H9 (cell line): ENCODE data around the gene RNASET2. TPM values are rescaled to one million over a fixed set of nuclear protein-coding genes. Genes with fewer than 3 reads are reported as not detected.

Experiments
- DNase-seq: peaks from one replicate; pipeline ENCODE4 v3.0.0-alpha.2; 2017
- H2AFZ ChIP-seq: one replicate; pipeline ENCODE4 v1.6.1; 2013; ENCODE audit warnings: mild to moderate bottlenecking, low read length, control low read depth, moderate library complexity
- H2AK5ac ChIP-seq: 2 replicates; pipeline ENCODE4 v1.6.1; 2013; ENCODE audit warnings: low read length, control low read depth, mixed read lengths; ENCODE audit not compliant: insufficient read length
- H2BK120ac ChIP-seq: one replicate; pipeline ENCODE4 v1.6.1; 2013; ENCODE audit warnings: low read depth, mild to moderate bottlenecking, low read length, control low read depth, inconsistent platforms; ENCODE audit not compliant: poor library complexity, severe bottlenecking
- H2BK12ac ChIP-seq: 2 replicates; pipeline ENCODE4 v1.6.1; 2013; ENCODE audit warnings: low read length, control low read depth, mixed read lengths, low read depth; ENCODE audit not compliant: insufficient read length
- H2BK15ac ChIP-seq: 2 replicates; pipeline ENCODE4 v1.6.1; 2013; ENCODE audit warnings: low read depth, low read length, control low read depth
- H2BK20ac ChIP-seq: one replicate; pipeline ENCODE4 v1.6.1; 2013; ENCODE audit warnings: low read depth, mild to moderate bottlenecking, low read length, control low read depth, inconsistent platforms; ENCODE audit not compliant: poor library complexity, severe bottlenecking
- H2BK5ac ChIP-seq: 2 replicates; pipeline ENCODE4 v1.6.1; 2013; ENCODE audit warnings: low read length, control low read depth, mixed read lengths; ENCODE audit not compliant: insufficient read length
- H3K14ac ChIP-seq: 2 replicates; pipeline ENCODE4 v1.6.1; 2013; ENCODE audit warnings: low read length, control low read depth; ENCODE audit not compliant: insufficient read depth
- H3K18ac ChIP-seq: 2 replicates; pipeline ENCODE4 v1.6.1; 2013; ENCODE audit warnings: low read depth, mild to moderate bottlenecking, mixed read lengths, low read length, control low read depth; ENCODE audit not compliant: insufficient read length
- H3K23ac ChIP-seq: 2 replicates; pipeline ENCODE4 v1.6.1; 2013; ENCODE audit warnings: low read length, control low read depth, mixed read lengths, low read depth; ENCODE audit not compliant: insufficient read length
- H3K23me2 ChIP-seq: 2 replicates; pipeline ENCODE4 v1.6.1; 2013; ENCODE audit warnings: low read depth, mild to moderate bottlenecking, mixed read lengths, low read length, control low read depth; ENCODE audit not compliant: insufficient read length, poor library complexity, severe bottlenecking
- H3K27ac ChIP-seq: 2 replicates; pipeline ENCODE4 v1.5.1; 2013; ENCODE audit warnings: low read length, control low read depth, mixed read lengths, low read depth; ENCODE audit not compliant: insufficient read length
- H3K27me3 ChIP-seq: 2 replicates; pipeline ENCODE4 v1.6.1; 2013; ENCODE audit warnings: low read length, control low read depth, inconsistent platforms; ENCODE audit not compliant: insufficient read depth
- H3K4ac ChIP-seq: 2 replicates; pipeline ENCODE4 v1.6.1; 2013; ENCODE audit warnings: low read depth, mild to moderate bottlenecking, control low read depth, inconsistent platforms, low read length, moderate library complexity
- H3K4me1 ChIP-seq: 2 replicates; pipeline ENCODE4 v1.6.1; 2013; ENCODE audit warnings: low read length, control low read depth, inconsistent platforms; ENCODE audit not compliant: insufficient read depth
- H3K4me2 ChIP-seq: 2 replicates; pipeline ENCODE4 v1.6.1; 2013; ENCODE audit warnings: low read length, control low read depth, mixed read lengths; ENCODE audit not compliant: insufficient read length, insufficient read depth
- H3K56ac ChIP-seq: 2 replicates; pipeline ENCODE4 v1.6.1; 2013; ENCODE audit warnings: low read depth, mild to moderate bottlenecking, mixed read lengths, low read length, control low read depth; ENCODE audit not compliant: insufficient read length
- H3K79me1 ChIP-seq: 2 replicates; pipeline ENCODE4 v1.6.1; 2013; ENCODE audit warnings: low read depth, mild to moderate bottlenecking, moderate library complexity, low read length, control low read depth, inconsistent platforms; ENCODE audit not compliant: insufficient read depth, poor library complexity, severe bottlenecking
- H3K79me2 ChIP-seq: 2 replicates; pipeline ENCODE4 v1.6.1; 2013; ENCODE audit warnings: low read length, control low read depth, inconsistent platforms; ENCODE audit not compliant: insufficient read depth
- H3K9ac ChIP-seq: 2 replicates; pipeline ENCODE4 v1.6.1; 2013; ENCODE audit warnings: low read length, control low read depth, mixed read lengths; ENCODE audit not compliant: insufficient read length; ENCODE audit errors: extremely low read depth
- H3K9me3 ChIP-seq: one replicate; pipeline ENCODE4 v1.6.1; 2013; ENCODE audit warnings: low read depth, low read length, inconsistent platforms; ENCODE audit not compliant: control insufficient read depth
- H3T11ph ChIP-seq: one replicate; pipeline ENCODE4 v1.6.1; 2013; ENCODE audit warnings: mild to moderate bottlenecking, low read length, control low read depth, inconsistent platforms
- H4K20me1 ChIP-seq: one replicate; pipeline ENCODE4 v1.6.1; 2013; ENCODE audit not compliant: control insufficient read depth, insufficient read length, insufficient read depth
- H4K5ac ChIP-seq: 2 replicates; pipeline ENCODE4 v1.6.1; 2013; ENCODE audit warnings: low read depth, mild to moderate bottlenecking, mixed read lengths, low read length, control low read depth; ENCODE audit not compliant: insufficient read length
- H4K8ac ChIP-seq: replicated peaks from 2 replicates; pipeline ENCODE4 v1.6.1; 2013; ENCODE audit warnings: low read length, control low read depth, mixed read lengths, low read depth; ENCODE audit not compliant: insufficient read length
- H4K91ac ChIP-seq: 2 replicates; pipeline ENCODE4 v1.6.1; 2013; ENCODE audit warnings: low read depth, mild to moderate bottlenecking, moderate library complexity, mixed read lengths, low read length, control low read depth; ENCODE audit not compliant: insufficient read length
- H3K27ac Mint-ChIP-seq, 3 experiments: 2 replicates in 2 of 3; 3 replicates in 1 of 3; pipeline ENCODE4 v1.8.0; 2020 to 2021; ENCODE audit warnings: mixed read lengths in 3 of 3, mild to moderate bottlenecking in 1 of 3, moderate library complexity in 1 of 3
- H3K27me3 Mint-ChIP-seq: 2 replicates; pipeline ENCODE4 v1.8.0; 2021; ENCODE audit warnings: low read depth, mild to moderate bottlenecking, moderate library complexity, mixed read lengths
- H3K36me3 Mint-ChIP-seq, 3 experiments: 2 replicates in 2 of 3; 3 replicates in 1 of 3; pipeline ENCODE4 v1.8.0; 2020 to 2021; ENCODE audit warnings: low read depth in 3 of 3, mixed read lengths in 3 of 3; ENCODE audit not compliant: insufficient read depth in 1 of 3
- H3K4me1 Mint-ChIP-seq, 2 experiments: 2 replicates each; pipeline ENCODE4 v1.8.0; 2020; ENCODE audit warnings: mixed read lengths in 2 of 2
- H3K4me3 Mint-ChIP-seq, 2 experiments: 2 replicates in 1 of 2; 3 replicates in 1 of 2; pipeline ENCODE4 v1.8.0; 2020 to 2021; ENCODE audit warnings: mild to moderate bottlenecking in 2 of 2, mixed read lengths in 2 of 2, moderate library complexity in 1 of 2
- H3K9me3 Mint-ChIP-seq, 2 experiments: 2 replicates in 1 of 2; 3 replicates in 1 of 2; pipeline ENCODE4 v1.8.0; 2020; ENCODE audit warnings: mild to moderate bottlenecking in 2 of 2, mixed read lengths in 2 of 2, moderate library complexity in 1 of 2
- CTCF ChIP-seq: fragments of 200-600 bp; sonication (generic); conservative IDR thresholded peaks from 3 replicates; pipeline ENCODE4 v1.8.0; 2021; ENCODE audit warnings: antibody characterized with exemption, mild to moderate bottlenecking
- WGBS: extraction: QIAGEN DNeasy Blood & Tissue Kit; methylation state at CpG from one replicate; pipeline ENCODE4 v1.1.7; 2013; ENCODE audit warnings: missing lambda C conversion rate, low lambda C conversion rate, mixed read lengths; ENCODE audit not compliant: insufficient read length; ENCODE audit errors: extremely low coverage; 5-methylcytosine and 5-hydroxymethylcytosine counted together
- total RNA-seq: library from RNA; stranded (reverse); gene quantifications from 2 replicates; pipeline ENCODE4 v1.2.1, GENCODE V29; 2021

Gene RNASET2
- total RNA-seq, 1 experiment from 2014 or later: 28.2 TPM

GRCh38 chr6:166980738-166981137 lies 24.4 kb upstream of the RNASET2 start:
- no peak overlapping the region for H2BK20ac ChIP-seq
- H3K4me3 Mint-ChIP-seq: no peak overlapping the region
- H3K23ac ChIP-seq: no peak overlapping the region
- no peak overlapping the region for H2AK5ac ChIP-seq
- H2BK120ac ChIP-seq: no peak overlapping the region
- no peak overlapping the region for H3K27ac Mint-ChIP-seq
- no peak overlapping the region for H4K8ac ChIP-seq
- H3K9me3 ChIP-seq: no peaks in the 10 kb centered on the region
- no peaks in the 10 kb centered on the region for H3K79me2 ChIP-seq
- H3K27me3 ChIP-seq: no peaks in the 10 kb centered on the region
- no peak overlapping the region for H3K14ac ChIP-seq
- H3K36me3 Mint-ChIP-seq: peaks cover 26 to 38% (median 29%) of the 10 kb centered on the region in 3 experiments
- H4K91ac ChIP-seq: no peak overlapping the region
- H2AFZ ChIP-seq: no peak overlapping the region
- no peaks in the 10 kb centered on the region for H3K4me1 ChIP-seq
- H2BK15ac ChIP-seq: no peak overlapping the region
- H3K27ac ChIP-seq: no peak overlapping the region
- no peak overlapping the region for H2BK5ac ChIP-seq
- H3T11ph ChIP-seq: no peak overlapping the region
- no peak overlapping the region for H3K18ac ChIP-seq
- H3K9me3 Mint-ChIP-seq: no peaks in the 10 kb centered on the region; a peak in 2 of 5 replicates
- WGBS: no CpG with 5 or more reads among the region's 3 CpGs
- no peaks in the 10 kb centered on the region for H3K23me2 ChIP-seq
- TF ChIP-seq CTCF: no peak
- H3K9ac ChIP-seq: no peak overlapping the region
- no peaks in the 10 kb centered on the region for H3K79me1 ChIP-seq
- H4K5ac ChIP-seq: no peak overlapping the region
- no peaks in the 10 kb centered on the region for H3K4me1 Mint-ChIP-seq
- no peak overlapping the region for H3K4me2 ChIP-seq
- no peak overlapping the region for H3K56ac ChIP-seq
- H3K4ac ChIP-seq: no peak overlapping the region
- DNase-seq: no peak
- no peaks in the 10 kb centered on the region for H4K20me1 ChIP-seq
- H2BK12ac ChIP-seq: no peak overlapping the region
- H3K27me3 Mint-ChIP-seq: no peaks in the 10 kb centered on the region
